ENCODE data around the gene SMIM35.

The SMIM35 gene

GRCh38 chr11:118059246-118059940 is 27.4 kb downstream of the SMIM35 start:
- Histone ChIP-seq H3K27me3 (replicated peaks; ENCODE audit: control insufficient read depth, insufficient read depth, low read length) (peaks cover 4% of the 10 kb centered on the region), H3K4me3 (replicated peaks; ENCODE audit: low read depth, low read length) (no peak overlapping the region), H3K36me3 (ENCODE audit: control insufficient read depth, insufficient read depth, low read length) (no peaks in the 10 kb centered on the region)
- DNase-seq (ENCODE audit: extremely low read depth, insufficient read length): no peak
- TF ChIP-seq CTCF (IDR thresholded peaks at IDR 0.05; ENCODE audit: insufficient read depth, low read length, poor library complexity, severe bottlenecking): no peak

GRCh38 chr11:118058311-118059245 is 28.2 kb downstream of the SMIM35 start:
- no peaks in the 10 kb centered on the region for H3K36me3 ChIP-seq (ENCODE audit: control insufficient read depth, insufficient read depth, low read length)
- H3K4me3 ChIP-seq (replicated peaks; ENCODE audit: low read depth, low read length): no peak overlapping the region
- DNase-seq (ENCODE audit: extremely low read depth, insufficient read length): no peak
- TF ChIP-seq CTCF (IDR thresholded peaks at IDR 0.05; ENCODE audit: insufficient read depth, low read length, poor library complexity, severe bottlenecking): no peak
- H3K27me3 ChIP-seq (replicated peaks; ENCODE audit: control insufficient read depth, insufficient read depth, low read length): peaks cover 4% of the 10 kb centered on the region

- no peak for TF ChIP-seq CTCF (IDR thresholded peaks at IDR 0.05; ENCODE audit: insufficient read depth, low read length, poor library complexity, severe bottlenecking)
- no peak overlapping the region for H3K4me3 ChIP-seq (replicated peaks; ENCODE audit: low read depth, low read length)
- H3K27me3 ChIP-seq (replicated peaks; ENCODE audit: control insufficient read depth, insufficient read depth, low read length): peaks cover 4% of the 10 kb centered on the region
- no peak for DNase-seq (ENCODE audit: extremely low read depth, insufficient read length)
- no peaks in the 10 kb centered on the region for H3K36me3 ChIP-seq (ENCODE audit: control insufficient read depth, insufficient read depth, low read length)
Measured at GRCh38 chr11:118057251-118058145, 29.3 kb downstream of the SMIM35 start.

- Histone ChIP-seq H3K4me3 (replicated peaks; ENCODE audit: low read depth, low read length) (no peak overlapping the region), H3K27me3 (replicated peaks; ENCODE audit: control insufficient read depth, insufficient read depth, low read length) (peaks cover 4% of the 10 kb centered on the region), H3K36me3 (ENCODE audit: control insufficient read depth, insufficient read depth, low read length) (no peaks in the 10 kb centered on the region)
- no peak for DNase-seq (ENCODE audit: extremely low read depth, insufficient read length)
- no peak for TF ChIP-seq CTCF (IDR thresholded peaks at IDR 0.05; ENCODE audit: insufficient read depth, low read length, poor library complexity, severe bottlenecking)
Measured at GRCh38 chr11:118056806-118057205, 30.0 kb downstream of the SMIM35 start.

GRCh38 chr11:118055966-118056365 is 30.8 kb downstream of the SMIM35 start:
- peaks cover 4% of the 10 kb centered on the region for H3K27me3 ChIP-seq (replicated peaks; ENCODE audit: control insufficient read depth, insufficient read depth, low read length)
- H3K4me3 ChIP-seq (replicated peaks; ENCODE audit: low read depth, low read length): no peak overlapping the region
- DNase-seq (ENCODE audit: extremely low read depth, insufficient read length): no peak
- TF ChIP-seq CTCF (IDR thresholded peaks at IDR 0.05; ENCODE audit: insufficient read depth, low read length, poor library complexity, severe bottlenecking): no peak
- no peaks in the 10 kb centered on the region for H3K36me3 ChIP-seq (ENCODE audit: control insufficient read depth, insufficient read depth, low read length)

All from GM06990 (cell line).